EL (cell line): ENCODE data around the gene UBE2V1.
"Not testable (repeated sequence)": the region's sequence is repeated elsewhere in the genome, so short reads cannot be mapped to it uniquely, and the experiment has no call there.

Experiments used
- DNase-seq: peaks from one replicate; pipeline ENCODE4 v3.0.0-alpha.2; 2016

Gene UBE2V1

DNA sequence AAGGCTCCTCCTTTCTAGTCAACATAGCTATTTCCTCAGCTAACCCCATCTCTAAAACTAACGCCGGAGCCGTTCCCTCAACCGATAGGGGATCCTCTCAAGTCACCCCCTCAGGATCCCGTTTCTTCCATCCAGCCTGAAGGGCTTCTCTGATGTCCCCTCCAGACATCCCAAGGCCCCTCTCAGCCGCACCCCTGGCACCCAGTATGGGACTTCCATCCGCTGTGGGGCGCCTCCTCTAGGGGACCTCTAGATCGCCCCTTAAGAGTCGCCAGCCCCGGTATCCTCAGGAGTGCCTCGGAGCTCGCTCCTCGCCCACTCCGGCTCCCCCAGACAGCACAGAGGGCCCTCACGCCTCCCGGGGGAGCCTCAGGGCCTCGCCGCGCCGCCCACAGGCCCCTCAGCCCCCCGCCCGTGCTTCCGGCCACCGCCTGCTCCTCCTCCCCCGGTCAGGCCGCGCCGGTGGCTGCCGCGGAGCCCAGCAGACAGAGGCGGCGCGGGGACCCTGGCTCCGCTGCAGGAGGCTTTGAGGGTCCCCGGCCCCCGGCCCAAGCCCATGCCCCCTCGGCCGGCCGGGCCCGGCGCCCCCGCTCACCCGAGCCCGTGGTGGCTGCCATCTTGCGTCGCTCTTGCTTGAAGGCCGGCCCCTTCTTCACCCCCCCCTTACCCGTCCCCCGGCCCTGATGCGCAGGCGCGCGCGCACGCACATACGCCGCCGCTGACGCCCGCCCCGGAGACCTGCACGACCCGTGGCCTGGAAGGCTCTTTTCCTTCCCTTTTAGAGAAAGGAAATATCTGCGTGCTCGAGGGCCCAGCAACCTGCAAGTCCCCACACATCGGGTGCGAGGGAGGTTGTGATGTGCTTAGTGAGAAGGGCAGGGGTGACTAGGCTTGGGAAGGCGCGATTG, at the start of gene UBE2V1:
Gene UBE2V1, minus strand, starts transcription at position 639 of the 908 bp plus-strand sequence. Its CDS starts 22 bp downstream, at position 617.
- DNase-seq = peak; percentile 87

DNA sequence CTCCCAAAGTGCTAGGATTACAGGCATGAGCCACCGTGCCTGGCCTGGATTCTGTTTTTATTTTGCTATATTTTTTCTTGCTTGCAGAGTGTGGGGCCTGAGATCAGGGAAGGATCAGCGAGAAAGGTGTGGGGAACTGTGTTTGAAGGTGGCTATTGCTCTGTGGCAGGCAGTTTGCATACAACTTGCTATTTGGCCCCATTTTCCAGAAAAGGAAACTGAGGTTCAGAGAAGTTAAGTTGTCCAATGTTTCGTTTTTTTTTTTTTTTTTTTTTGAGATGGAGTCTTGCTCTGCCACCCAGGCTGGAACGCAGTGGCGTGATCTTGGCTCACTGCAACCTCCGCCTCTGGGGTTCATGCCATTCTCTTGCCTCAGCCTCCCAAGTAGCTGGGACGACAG, 48.5 kb upstream of the UBE2V1 start:
- not testable (repeated sequence) for DNase-seq

DNA sequence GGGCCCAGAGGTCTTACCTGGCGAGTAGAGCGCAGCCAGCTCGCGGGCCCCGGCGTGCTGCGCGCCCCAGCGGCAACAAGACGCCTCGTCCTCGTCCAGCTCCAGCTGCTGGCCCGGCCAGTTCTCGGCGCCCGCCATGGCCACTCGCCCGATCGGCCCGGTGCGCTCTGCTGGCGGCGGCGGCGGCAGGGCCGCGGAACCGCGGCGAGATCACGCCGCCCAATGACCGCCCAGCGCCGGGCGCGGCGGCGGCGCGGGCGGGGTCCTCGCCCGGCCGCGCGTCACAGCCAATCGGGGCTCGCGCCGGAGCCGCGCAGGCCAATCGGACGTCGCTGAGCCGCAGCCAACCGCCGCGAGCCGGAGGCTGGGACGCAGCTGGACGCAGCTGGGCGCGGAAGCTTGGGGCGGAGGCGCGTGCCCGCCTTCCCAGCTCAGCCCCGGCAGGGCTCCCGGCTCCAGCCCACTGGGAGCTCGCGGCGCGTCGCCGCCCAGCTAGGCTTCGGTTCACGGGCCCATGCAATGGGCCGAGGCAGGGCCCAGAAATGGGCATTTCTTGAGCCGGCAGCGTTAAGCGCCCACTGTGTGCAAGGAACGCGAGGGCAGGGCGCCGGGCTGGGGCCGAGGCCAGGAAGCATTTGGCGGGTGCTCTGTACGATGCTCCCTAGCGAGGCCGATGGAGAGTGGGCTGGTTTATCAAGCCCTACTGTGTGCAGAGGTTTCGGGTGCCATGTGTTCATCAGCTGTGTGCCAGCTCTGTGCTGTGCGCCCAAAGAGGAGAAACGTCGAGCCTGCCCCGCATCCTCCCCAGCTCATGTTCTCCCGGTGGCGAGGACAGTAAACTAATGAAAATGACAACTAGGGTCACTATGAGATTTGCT, 40.8 kb upstream of the UBE2V1 start, which contains the start of gene PEDS1:
Gene PEDS1, minus strand, starts transcription at position 224 of the 878 bp plus-strand sequence. Its CDS starts 86 bp downstream, at position 138.
- DNase-seq = peak; percentile 89

DNA sequence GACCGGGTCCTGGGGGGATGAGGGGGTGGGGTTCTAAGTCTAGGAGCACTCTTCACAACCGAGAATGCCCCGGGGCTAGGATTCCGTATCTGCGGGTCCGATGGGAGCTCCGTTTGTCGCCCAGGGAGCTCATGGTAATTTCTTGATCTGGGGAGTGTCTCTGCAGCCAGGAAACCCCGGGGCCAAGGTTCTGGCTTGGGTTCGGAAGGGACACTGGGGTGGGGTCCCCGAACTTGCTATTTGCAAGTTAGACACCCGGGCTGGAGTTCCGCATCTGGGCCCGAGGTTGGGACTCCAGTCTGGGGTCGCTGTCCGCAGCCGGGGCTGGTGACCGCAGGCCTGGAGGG, 40.2 kb upstream of the UBE2V1 start:
- no peak for DNase-seq

DNA sequence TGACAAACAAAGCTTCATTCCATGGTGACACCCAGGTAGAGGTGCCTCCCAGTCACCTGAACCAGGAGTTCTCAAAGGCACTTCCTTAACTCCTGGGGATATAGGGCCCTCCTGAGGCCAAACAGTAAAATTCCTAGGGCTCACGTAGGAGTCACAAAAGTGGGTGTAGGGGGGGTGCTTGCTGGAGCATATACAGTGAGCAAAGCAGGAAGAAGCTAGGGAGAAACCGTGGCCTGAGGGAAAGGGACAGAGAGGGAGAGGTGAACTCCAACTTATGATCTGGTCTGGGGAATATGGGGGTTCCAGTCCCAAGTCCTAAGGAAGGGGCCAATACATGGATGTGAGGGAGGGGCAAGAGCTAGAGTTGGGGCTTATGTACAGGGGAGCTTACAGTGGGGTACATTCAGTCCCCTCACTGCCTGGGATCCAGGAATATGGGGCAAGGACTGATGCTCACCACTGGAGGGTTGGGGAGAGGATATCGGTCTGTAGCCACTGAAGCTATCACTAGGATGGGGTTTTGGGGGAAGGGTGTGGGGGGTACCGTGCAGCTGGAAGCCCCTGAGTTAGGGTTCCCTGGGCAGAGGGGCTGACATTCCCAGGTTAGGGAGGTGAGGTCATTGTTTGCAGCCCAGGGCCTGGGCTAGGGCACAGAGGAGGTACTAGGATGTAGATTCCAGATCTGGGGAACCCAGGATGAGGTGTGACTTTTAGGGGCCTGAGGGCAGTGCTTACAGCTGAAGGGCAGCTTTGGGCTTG, 39.6 kb upstream of the UBE2V1 start:
- DNase-seq = no peak

DNA sequence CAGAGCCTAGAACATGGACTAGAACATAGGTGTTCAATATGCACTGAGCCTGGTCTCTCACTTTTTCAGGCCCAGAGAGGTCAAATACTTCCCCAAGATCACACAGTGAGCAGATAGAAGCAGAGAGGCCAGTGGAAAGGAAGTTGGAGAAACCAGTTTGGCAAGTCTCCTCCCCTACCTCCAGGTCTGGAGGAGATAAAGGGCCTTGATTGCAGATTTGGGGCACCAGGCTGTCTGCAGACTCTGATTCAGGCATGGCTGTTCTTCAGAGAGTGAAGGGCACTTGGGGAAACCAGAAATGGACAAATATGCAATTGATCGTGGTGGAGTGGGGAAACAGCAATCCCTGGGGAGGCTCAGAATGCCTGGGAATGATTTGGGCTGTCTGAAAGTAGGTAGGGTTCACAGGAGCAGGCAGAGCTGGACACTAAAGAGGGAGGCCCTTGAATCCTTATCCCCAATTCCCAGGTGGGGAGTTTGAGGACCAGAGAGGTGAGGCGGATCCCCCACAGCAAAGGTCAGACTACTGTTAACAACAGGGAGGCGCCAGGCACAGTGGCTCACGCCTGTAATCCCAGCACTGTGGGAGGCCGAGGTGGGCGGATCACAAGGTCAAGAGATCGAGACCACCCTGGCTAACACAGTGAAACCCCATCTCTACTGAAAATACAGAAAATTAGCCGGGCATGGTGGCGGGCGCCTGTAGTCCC, 38.2 kb upstream of the UBE2V1 start:
- no peak for DNase-seq

DNA sequence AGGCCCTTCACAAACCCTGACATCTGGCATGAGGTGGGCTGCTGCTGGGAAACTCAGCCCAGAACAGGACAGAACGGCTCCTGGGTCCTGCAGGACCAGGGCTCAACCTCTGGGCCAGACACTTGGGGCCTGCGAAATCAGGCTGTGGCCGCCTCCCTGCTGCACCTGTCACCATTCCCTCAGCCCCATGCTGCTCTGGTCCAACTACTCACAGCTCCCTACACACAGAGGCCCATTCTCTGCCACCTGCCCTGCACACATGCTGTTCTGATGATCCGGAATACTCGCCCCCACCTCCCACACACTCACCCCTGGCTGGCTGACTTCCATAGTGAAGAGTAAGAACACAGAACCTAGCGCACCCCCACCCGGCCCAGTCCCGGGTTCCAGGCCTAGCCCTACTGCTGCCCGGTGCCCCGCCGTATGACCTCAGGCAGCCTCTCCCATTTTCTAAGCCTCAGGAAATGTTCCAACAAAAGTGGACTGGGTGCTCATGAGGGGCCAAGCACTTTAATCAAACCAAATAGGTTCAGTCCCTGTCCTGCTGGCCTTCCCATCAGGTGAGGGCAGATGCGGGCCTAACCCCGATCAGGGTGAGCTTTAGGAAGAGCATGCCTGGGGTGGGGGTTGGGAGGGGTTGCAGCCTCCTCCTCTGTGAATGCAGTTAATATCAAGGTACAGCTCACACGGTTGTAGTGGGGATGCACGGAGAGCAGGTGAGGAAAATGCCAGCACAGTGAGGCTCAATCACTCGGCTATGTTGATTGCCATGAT, 36.7 kb upstream of the UBE2V1 start:
- no peak for DNase-seq

DNA sequence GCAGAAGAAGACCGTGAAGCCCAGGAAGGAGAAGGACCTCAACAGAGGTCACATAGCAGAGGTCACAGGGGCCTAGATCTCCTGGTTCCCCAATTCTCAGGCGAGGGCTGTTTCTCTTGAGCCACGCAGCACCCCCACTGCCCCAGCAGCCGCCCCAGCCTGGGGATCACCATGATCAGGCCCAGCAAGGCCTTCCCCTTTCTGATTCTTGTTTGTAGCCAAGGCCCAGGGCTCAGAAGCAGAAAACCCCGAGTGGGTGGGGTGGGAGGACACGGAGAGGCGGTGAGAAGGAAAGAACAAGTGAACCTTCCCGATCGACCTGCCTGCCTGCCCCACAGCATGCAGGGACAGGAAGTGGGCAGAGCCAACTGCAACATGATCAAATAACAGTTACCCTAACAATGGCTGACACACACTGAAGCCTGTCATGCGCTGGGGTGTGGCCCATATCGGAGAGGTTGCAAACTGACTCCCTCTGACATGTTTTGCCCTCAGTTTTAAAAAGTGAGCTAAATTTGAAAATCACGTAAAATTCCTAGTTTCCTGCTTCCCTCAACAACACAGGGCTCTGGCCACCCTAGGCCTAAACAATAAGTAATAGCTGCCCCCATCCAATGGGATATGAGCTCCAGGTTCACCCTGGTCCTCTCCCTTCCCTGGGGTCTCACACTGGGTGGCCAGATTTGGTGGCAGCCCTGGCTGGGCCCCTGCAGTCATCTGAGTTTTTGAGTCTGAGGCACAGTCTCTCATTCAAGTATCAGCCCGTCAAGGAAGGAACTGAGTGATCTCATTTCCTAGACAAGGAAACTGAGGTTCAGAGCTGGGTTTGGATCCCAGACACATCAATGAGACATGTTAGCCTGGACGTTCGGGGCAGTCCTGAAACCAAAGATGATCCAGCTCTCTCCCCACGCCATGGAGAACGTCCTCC, 34.0 kb upstream of the UBE2V1 start:
- no peak for DNase-seq

DNA sequence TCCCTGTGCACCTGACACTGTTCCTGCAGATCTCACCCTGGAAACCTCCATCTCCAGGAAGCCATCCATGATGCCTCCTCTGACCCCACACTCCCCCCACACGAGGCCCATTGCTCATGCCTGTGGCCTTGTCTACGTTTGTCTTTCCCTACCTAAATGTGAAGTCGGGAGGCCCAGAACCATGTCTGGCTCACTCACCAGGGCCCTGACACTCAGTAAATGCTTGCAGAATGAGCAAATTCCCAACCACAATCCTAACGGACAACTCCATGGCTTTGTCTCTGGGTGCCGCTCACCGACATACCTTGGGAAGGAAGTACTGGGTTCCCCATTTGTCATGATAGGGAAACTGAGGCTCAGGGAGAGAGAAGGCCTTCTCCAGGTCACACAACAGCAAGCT, 33.3 kb upstream of the UBE2V1 start:
- no peak for DNase-seq

DNA sequence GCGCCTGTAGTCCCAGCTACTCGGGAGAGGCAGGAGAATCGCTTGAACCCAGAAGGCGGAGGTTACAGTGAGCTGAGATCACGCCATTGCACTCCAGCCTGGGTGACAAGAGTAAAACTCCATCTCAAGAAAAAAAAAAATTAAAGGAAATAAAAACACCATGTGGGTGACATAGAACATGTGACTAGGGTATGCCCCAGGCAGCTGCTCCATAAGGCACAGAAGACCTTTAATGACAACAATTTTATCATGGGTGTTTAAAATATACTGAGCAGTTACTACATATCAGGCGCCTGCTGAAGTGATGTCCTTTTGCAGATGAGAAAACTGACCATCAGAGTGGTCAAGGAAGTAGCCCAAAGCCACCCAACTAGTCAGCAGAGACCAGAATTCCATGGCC, 32.6 kb upstream of the UBE2V1 start:
- no peak for DNase-seq

DNA sequence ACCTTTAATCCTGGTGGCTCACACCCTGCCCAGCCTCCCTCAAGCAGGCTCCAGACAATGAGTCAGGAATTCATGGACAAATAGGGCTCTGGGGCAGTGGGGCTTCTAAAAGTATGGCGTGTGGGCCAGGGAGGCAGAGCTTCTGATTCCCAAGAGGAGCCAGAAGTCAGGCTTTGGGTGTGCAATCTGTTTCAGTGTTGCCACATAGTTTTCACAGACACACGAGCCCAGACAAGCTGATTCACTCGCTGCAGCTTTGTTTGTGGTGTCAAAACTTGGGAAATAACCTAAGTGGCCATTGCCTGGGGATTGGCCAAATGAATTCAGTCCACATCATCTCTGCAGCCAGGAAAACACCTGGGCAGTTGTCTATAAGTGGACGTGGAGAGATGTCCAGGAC, 31.4 kb upstream of the UBE2V1 start:
- peak; percentile 96 for DNase-seq

DNA sequence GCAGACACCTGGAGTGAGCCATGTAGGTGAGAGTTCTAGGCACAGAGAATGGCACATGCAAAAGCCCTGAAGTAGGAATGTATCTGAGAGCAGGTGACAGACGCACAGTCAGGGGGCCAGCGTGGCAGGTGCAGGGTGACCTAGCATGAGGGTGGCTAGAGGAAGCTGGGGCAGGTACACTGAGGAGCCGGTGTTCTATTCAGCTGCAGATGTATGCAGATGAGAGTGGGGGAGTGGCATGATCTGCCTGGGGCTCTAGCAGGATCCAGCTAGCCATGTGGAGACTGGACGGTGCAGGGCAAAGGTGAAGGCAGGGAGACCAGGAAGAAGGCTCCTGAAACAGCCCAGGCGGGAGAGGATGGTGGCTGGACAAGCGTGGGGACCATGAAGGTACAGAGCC, 29.9 kb upstream of the UBE2V1 start:
- DNase-seq = no peak

DNA sequence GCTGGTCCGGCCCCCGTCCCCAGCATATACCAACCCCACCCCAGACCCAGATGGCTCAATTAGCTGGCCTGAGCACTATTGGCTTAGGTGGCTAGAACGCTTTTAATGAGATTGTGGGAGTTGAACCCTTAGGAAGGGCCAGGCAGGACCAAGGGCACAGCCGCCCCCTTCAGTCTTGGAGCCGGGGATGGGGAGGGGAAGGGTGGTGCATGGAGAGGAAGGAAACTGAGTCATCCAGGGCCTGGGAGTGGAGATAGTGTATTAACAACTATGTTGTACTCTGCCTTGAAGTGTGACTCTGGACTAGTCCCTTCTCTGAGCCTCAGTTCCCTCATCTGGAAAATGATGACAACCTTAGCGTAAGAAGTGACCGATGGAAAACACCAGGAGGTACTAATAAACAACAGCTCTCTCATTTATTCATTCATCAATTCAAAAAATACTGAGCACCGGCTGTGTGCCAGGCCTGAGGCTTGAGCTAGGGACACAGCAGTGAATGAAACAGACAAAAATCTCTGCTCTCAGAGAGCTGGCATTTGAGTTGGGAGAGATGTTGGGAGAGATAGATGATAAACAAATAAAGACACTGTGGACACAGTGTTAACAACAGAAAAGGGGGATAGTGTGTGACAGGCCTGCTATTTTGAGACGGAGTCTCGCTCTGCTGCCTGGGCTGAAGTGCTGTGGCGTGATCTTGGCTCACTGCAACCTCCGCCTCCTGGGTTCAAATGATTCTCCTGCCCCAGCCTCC, 29.0 kb upstream of the UBE2V1 start:
- DNase-seq = no peak

DNA sequence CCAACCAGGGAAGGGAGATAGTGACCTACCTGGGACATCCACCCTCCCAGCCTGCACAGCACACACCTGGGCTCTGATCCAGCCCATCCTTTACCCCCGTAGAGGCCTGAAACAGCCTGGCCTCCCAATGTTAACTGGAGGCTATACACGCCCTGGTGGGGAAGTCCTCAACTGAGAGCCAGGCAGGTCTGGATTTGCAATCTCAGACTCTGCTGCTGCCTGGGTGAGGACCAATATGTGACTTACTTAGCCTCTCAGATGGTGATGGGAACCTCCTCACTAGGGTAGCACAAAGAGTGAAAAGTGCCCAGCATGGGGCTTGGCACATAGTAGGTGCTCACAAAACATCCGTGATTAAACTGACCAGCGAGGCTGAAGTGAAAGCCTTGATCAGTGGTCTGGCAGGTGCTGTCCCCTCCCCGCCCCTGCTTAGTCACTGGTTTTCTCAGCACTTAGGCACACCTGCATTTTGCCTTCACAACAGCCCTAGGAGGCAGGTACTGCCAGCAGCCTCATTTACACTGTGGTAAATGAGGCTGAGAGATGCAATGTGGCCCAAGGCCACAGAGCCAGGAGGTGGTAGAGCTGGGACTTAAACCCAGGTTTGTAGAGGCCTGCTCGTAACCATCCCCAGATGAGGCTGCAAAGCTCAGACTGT, 28.2 kb upstream of the UBE2V1 start:
- no peak for DNase-seq

DNA sequence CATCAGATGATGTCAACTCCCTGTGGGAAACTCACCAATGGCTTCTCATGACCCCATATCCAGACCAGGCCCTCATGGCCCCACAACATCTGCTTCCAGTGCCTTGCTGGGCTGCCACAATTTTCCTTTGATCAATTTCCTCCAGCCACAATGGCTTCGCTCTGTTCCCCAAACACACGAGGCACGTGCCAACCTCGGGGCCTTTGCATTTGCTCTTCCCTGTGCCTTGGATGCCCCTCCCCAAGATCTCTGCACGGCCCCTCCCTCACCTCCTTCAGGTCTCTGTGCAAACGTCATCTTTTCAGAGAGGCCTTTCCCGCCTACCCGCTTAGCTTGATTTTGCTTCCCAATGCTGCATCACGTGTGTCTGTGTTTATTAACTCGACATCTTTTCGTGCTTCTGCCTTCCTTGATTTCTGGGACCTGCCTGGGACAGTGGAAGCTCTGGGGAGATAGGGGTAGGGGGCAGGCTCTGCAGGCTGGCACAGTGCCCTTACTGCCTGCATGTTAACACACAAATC, 27.4 kb upstream of the UBE2V1 start:
- no peak for DNase-seq

DNA sequence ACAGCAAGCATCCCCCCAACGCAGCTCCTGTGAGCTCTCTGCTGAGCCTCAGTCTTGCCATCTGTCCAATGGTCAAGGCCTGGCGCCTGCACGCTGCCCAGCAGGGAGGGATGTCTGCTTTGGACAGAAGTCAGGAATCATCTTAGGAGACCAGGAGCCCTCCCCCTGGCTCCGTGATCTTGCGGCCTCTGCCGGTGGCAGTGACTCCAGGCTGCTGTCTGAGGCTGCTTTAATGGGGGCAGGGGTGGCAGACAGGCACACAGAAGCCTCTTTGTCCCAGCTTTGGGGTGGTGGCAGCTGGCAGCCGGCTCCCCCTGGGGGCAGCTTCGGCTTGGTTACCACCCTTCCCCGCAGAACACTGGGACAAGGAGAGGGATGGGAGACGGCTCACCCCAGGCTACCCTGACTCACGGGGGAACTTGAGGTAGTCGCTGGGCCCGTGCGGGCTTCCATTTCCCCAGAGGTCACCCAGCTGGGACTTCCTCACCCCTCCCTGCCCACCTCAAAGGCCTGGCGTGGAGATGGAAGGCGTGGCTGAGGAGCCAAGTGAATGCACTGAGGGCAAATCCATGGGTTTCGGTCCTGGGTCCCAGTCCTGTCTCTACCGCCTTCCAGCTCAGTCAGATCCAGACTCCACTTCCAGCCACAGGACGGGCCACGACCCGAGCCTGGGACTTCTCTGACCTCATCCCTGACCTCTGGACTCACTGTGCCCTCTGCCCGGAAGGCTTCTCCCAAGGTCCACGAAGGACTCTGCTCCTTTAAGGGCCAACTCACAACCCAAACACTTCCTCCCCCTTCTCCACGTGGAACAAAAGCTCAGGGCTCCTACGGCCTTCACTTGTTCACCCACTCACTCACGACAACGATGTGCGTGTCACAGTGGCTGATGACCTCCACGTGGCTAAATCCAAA, 25.8 kb upstream of the UBE2V1 start:
- DNase-seq = no peak

DNA sequence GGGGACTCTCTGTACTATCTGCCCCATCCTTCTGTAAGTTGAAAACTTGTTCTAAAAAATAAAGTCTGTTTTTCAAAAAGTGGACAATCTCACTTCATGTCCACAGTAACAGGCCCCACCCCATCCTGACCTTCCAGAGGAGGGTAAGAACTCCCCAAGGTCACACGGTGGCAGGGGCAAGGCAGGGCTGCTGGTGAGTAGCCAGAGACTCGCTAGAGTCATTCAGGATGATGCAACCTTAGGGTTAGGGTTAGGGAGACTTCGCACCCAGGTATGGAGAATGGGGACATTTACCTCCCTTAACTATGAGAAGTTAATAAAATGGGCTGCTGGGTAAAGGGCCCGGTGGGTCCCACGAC, 25.1 kb upstream of the UBE2V1 start:
- DNase-seq = no peak

DNA sequence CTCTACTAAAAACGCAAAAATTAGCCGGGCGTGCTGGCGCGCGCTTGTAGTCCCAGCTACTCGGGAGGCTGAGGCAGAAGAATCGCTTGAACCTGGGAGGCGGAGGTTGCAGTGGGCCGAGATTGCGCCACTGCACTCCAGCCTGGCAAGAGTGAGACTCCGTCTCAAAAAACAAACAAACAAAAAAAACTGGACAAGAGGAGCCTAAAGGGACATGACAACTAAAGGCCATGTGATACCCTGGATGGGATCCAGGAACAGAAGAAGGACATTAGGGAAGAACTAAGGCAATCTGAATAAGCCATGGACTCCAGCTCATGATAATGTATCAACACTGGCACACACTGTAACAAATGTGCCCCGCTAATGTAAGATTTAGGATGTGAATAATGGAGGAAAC, 24.8 kb upstream of the UBE2V1 start:
- not testable (repeated sequence) for DNase-seq
